Ectodermal cell (in vitro differentiated cells): Measurements from ENCODE around the gene ETV6.

Experiments
- H3K27ac ChIP-seq: 2 replicates; pipeline ENCODE4 v1.7.0; 2013; ENCODE audit warnings: mild to moderate bottlenecking, low read depth, low read length; ENCODE audit not compliant: insufficient read depth, poor library complexity, severe bottlenecking
- H3K27me3 ChIP-seq: 2 replicates; pipeline ENCODE4 v1.7.0; 2013; ENCODE audit warnings: mild to moderate bottlenecking, low read length; ENCODE audit not compliant: insufficient read depth, control insufficient read depth, poor library complexity, severe bottlenecking
- H3K36me3 ChIP-seq: one replicate; pipeline ENCODE4 v1.7.0; 2013; ENCODE audit warnings: low read length; ENCODE audit not compliant: control insufficient read depth, insufficient read depth
- H3K4me1 ChIP-seq: one replicate; pipeline ENCODE4 v1.7.0; 2013; ENCODE audit warnings: low read length; ENCODE audit not compliant: control insufficient read depth, insufficient read depth
- H3K4me3 ChIP-seq: 2 replicates; pipeline ENCODE4 v1.7.0; 2013; ENCODE audit warnings: low read depth, low read length, control low read depth; ENCODE audit not compliant: insufficient read depth
- H3K9me3 ChIP-seq: 2 replicates; pipeline ENCODE4 v1.7.0; 2013; ENCODE audit warnings: mild to moderate bottlenecking, low read length, moderate library complexity; ENCODE audit not compliant: control insufficient read depth
- WGBS, 2 experiments: methylation state at CpG; one replicate each; pipeline ENCODE4 v1.1.7; 2013; ENCODE audit warnings: missing lambda C conversion rate in 2 of 2; 5-methylcytosine and 5-hydroxymethylcytosine counted together

ETV6 gene

DNA sequence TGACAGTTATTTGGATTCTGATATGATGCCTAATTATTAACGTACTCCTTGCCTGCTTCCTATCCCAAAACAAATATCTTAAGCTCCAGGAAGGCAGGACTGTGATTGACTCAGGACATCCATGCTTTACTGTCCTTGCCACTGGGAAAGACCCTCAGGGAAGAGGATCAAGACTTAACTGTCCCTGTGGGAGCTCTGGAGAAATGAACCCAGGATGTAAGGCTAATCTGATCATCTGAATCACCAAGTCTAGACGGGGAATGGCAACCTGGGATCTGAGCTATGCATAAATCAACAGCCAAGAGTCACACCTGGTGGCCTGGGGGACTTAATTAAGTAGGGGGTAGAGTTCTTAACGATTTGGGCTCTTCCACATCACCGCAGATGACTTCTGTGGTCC lies 268.0 kb downstream of the ETV6 start:
- Histone ChIP-seq H3K36me3 (no peaks in the 10 kb centered on the region), H3K9me3 (no peaks in the 10 kb centered on the region), H3K4me3 (no peak overlapping the region), H3K4me1 (no peaks in the 10 kb centered on the region), H3K27ac (no peak overlapping the region), H3K27me3 (no peaks in the 10 kb centered on the region)
- WGBS, 2 experiments: 87 to 89% methylated on average over 4 of the region's 4 CpGs

- WGBS, 2 experiments: 95 to 97% methylated on average over 4 of the region's 4 CpGs
- no peaks in the 10 kb centered on the region for H3K4me1 ChIP-seq
- H3K4me3 ChIP-seq: no peak overlapping the region
- H3K36me3 ChIP-seq: no peaks in the 10 kb centered on the region
- H3K27ac ChIP-seq: no peak overlapping the region
- no peaks in the 10 kb centered on the region for H3K27me3 ChIP-seq
- H3K9me3 ChIP-seq: no peaks in the 10 kb centered on the region
Measured at GRCh38 chr12:11920231-11920630, 270.8 kb downstream of the ETV6 start.

DNA sequence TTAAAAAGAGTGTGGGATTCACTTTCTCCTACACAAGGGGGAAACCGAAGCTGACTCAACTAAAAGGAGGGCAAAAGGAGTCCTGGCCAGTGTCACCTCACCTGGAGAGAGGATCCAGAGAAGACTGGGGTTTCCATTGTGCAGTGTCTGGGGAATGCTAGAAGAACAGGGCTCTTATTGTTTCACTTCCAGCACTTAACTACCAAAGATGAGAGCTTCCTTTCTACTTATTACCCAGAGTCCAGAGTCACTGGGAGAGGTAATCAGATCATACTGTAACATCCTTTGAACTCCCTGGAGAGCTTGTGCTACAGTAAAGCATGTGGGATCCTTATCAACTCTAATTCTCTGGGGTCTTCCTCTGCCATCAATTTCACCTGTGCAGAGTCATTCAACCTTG lies 272.9 kb downstream of the ETV6 start:
- Histone ChIP-seq H3K4me1 (no peaks in the 10 kb centered on the region), H3K27ac (no peak overlapping the region), H3K4me3 (no peak overlapping the region), H3K9me3 (no peaks in the 10 kb centered on the region), H3K36me3 (no peaks in the 10 kb centered on the region), H3K27me3 (no peaks in the 10 kb centered on the region)
- WGBS, 2 experiments: 78 to 83% methylated on average over 1 of the region's 1 CpG

DNA sequence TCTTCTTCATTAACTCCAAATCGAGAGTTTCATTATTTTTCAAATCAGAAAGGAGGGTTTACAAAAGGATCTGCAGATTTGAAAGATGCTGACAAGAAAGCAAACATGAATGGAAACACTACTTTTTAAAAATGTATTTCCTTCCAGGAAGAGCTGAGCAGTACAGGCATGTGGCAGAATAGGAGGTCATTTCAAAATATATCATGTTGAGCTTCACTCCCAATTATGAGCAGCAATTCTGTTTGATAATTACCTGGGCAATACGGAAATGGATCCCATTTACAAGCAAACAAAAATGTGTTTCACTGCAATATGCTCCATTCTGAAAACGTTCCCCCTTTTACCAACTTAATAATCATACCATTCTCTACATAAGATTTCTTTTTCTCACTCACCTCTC lies 273.6 kb downstream of the ETV6 start:
- Histone ChIP-seq H3K4me3 (no peak overlapping the region), H3K27ac (no peak overlapping the region), H3K36me3 (no peaks in the 10 kb centered on the region), H3K27me3 (no peaks in the 10 kb centered on the region), H3K4me1 (no peaks in the 10 kb centered on the region), H3K9me3 (no peaks in the 10 kb centered on the region)
- 84 to 92% methylated on average over 3 of the region's 3 CpGs for WGBS, 2 experiments

DNA sequence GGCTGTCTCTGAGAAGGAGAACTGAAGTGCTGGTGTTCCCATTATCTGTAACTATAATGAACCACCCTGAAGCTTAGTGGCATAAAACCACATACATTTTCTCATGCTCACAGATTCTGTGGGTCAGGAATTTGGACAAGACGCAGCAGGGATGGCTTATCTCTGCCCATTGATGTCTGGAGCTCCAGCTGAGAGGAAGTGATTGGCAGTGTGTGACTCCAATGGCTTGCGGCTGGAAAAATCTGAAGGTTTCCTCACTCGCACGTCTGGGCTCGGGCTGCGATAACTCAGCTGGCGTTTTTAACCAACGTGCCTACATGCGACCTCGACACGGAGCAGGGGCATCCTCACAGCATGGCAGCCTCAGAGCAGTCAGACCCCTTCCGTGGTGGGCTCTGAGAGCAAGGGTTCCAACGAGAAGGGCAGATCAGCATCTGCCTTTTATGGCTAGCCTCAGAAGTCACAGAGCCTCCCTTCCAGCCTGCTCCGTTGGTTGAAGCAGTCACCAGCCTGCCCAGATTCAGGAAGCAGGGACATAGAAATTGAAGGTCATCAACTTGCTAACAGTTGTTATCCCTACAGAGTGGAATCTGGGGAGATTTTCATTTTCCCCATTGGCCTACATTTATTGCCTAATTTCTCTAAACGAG lies 277.9 kb downstream of the ETV6 start:
- Histone ChIP-seq H3K27me3 (no peaks in the 10 kb centered on the region), H3K27ac (no peak overlapping the region), H3K4me3 (no peak overlapping the region), H3K4me1 (no peaks in the 10 kb centered on the region), H3K9me3 (no peaks in the 10 kb centered on the region), H3K36me3 (no peaks in the 10 kb centered on the region)
- WGBS, 2 experiments: 68 to 70% methylated on average over 15 of the region's 15 CpGs

GRCh38 chr12:11929714-11930113 lies 280.2 kb downstream of the ETV6 start:
- WGBS, 2 experiments: 92 to 98% methylated on average over 3 of the region's 3 CpGs
- Histone ChIP-seq H3K4me1 (no peaks in the 10 kb centered on the region), H3K36me3 (no peaks in the 10 kb centered on the region), H3K27me3 (no peaks in the 10 kb centered on the region), H3K4me3 (no peak overlapping the region), H3K9me3 (no peaks in the 10 kb centered on the region), H3K27ac (no peak overlapping the region)

- H3K36me3 ChIP-seq: no peaks in the 10 kb centered on the region
- H3K27me3 ChIP-seq: no peaks in the 10 kb centered on the region
- no peaks in the 10 kb centered on the region for H3K9me3 ChIP-seq
- H3K4me1 ChIP-seq: no peaks in the 10 kb centered on the region
- 89 to 95% methylated on average over 3 of the region's 4 CpGs for WGBS, 2 experiments
- no peak overlapping the region for H3K4me3 ChIP-seq
- no peak overlapping the region for H3K27ac ChIP-seq
Measured at GRCh38 chr12:11939223-11939622, 289.7 kb downstream of the ETV6 start.

GRCh38 chr12:11941606-11942337 lies 292.3 kb downstream of the ETV6 start:
- Histone ChIP-seq H3K36me3 (no peaks in the 10 kb centered on the region), H3K4me3 (no peak overlapping the region), H3K27me3 (no peaks in the 10 kb centered on the region), H3K27ac (no peak overlapping the region), H3K4me1 (no peaks in the 10 kb centered on the region), H3K9me3 (no peaks in the 10 kb centered on the region)
- 97 to 100% methylated on average over 1 of the region's 1 CpG for WGBS, 2 experiments

DNA sequence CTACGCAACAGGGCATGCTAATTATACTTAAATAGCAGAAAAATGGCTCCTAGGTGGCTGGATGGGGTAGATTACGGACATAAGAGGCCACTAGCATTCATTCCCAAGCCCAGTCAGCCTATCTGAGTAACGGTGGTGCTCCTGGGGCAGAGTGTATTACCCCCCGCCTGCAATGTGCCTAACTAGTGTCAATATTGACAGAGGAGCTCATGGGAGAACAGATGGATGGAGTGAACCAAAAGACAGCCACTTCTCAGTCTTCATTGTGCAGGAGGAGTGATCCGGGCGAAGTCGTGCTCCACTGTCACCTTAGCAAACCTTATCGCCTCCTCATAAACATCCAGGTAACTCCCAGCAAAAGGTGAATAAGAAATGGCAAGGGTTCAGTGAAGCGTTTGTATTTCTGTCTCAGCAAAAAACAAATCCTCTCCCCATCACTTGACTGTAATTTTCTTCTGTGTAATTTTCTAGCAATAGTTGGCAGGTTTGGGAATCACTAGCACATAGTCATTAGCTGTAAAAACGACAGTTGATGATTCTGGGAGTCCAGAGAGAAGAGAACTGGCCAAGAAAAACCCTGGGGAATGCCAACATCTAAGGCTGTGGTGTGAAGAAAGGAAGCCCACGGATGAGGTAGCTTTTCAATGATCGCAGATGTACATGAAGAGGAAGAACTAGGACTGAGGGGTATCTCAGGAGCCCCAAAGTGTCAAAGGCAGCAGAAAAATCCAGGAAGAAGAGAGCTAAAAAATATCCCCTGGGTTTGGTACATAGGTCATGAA lies 294.6 kb downstream of the ETV6 start:
- Histone ChIP-seq H3K36me3 (no peaks in the 10 kb centered on the region), H3K4me1 (no peaks in the 10 kb centered on the region), H3K9me3 (no peaks in the 10 kb centered on the region), H3K27ac (no peak overlapping the region), H3K27me3 (no peaks in the 10 kb centered on the region), H3K4me3 (no peak overlapping the region)
- WGBS, 2 experiments: 89 to 91% methylated on average over 12 of the region's 12 CpGs
